ENCODE data around the gene FGFBP2.

FGFBP2 gene

GRCh38 chr4:15976456-15977447 lies 13.8 kb upstream of the FGFBP2 start:
- Histone ChIP-seq H3K27ac (replicated peaks) (no peak overlapping the region), H3K27me3 (ENCODE audit: insufficient read depth, poor library complexity, severe bottlenecking) (no peaks in the 10 kb centered on the region), H3K4me3 (replicated peaks; ENCODE audit: insufficient read depth, low read length) (no peak overlapping the region)
- TF ChIP-seq GABPA (IDR thresholded peaks at IDR 0.05; ENCODE audit: low read depth) (no peak), POLR2AphosphoS5 (IDR thresholded peaks at IDR 0.05; ENCODE audit: low read depth) (no peak), SPI1 (IDR thresholded peaks at IDR 0.05; ENCODE audit: borderline replicate concordance, low read depth) (no peak), REST (IDR thresholded peaks at IDR 0.05; ENCODE audit: insufficient replicate concordance, low read depth) (no peak), CTCF (IDR thresholded peaks at IDR 0.05; ENCODE audit: insufficient read depth, low read length) (no peak)
- DNase-seq (ENCODE audit: low read depth in 1 of 2, low spot score in 1 of 2) = no peak

DNA sequence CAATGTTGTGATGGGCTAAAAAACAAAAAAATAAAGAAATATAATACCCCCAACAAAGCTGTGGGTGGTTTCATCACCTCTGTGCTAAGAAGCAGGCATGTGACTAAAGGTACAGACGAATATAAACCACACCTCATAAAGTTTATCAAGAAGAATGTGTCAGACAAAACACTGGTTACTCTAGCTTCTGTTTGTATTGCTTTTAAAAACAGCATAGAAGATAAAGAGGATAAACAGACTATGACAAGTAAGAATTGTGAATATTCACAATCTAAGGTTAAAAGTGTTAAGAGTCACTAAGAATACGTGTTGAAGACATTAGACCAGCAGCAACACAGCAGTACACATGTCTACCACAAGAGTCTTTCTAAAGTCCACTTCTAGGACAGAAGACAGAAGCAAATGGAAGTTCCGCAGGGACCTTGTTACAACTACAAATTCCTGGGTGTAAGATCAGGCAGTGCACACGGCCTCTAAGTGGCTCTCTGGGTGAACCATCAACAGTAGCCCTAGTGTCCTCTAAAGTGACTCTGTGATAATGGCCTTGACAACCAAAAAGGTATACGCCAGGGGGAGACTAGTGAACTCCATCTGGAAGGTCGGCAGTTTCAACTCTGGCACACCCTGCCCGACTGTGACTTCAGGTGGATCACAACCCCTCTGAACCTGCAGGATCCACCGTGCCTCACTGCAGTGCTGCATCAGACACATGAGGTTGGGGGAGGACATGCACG lies 8.3 kb upstream of the FGFBP2 start:
- DNase-seq (ENCODE audit: low read depth in 1 of 2, low spot score in 1 of 2) = no peak
- no peaks in the 10 kb centered on the region for H3K27me3 ChIP-seq (ENCODE audit: insufficient read depth, poor library complexity, severe bottlenecking)
- H3K4me3 ChIP-seq (replicated peaks; ENCODE audit: insufficient read depth, low read length) = no peak overlapping the region
- no peak overlapping the region for H3K27ac ChIP-seq (replicated peaks)
- no peak for TF ChIP-seq SPI1 (IDR thresholded peaks at IDR 0.05; ENCODE audit: borderline replicate concordance, low read depth)
- TF ChIP-seq GABPA (IDR thresholded peaks at IDR 0.05; ENCODE audit: low read depth) = no peak
- TF ChIP-seq CTCF (IDR thresholded peaks at IDR 0.05; ENCODE audit: insufficient read depth, low read length) = no peak
- no peak for TF ChIP-seq POLR2AphosphoS5 (IDR thresholded peaks at IDR 0.05; ENCODE audit: low read depth)
- no peak for TF ChIP-seq REST (IDR thresholded peaks at IDR 0.05; ENCODE audit: insufficient replicate concordance, low read depth)

- TF ChIP-seq CTCF (IDR thresholded peaks at IDR 0.05; ENCODE audit: insufficient read depth, low read length) (no peak), REST (IDR thresholded peaks at IDR 0.05; ENCODE audit: insufficient replicate concordance, low read depth) (no peak), POLR2AphosphoS5 (IDR thresholded peaks at IDR 0.05; ENCODE audit: low read depth) (no peak), SPI1 (IDR thresholded peaks at IDR 0.05; ENCODE audit: borderline replicate concordance, low read depth) (no peak), GABPA (IDR thresholded peaks at IDR 0.05; ENCODE audit: low read depth) (no peak)
- DNase-seq (ENCODE audit: low read depth in 1 of 2, low spot score in 1 of 2) = no peak
- Histone ChIP-seq H3K4me3 (replicated peaks; ENCODE audit: insufficient read depth, low read length) (no peak overlapping the region), H3K27ac (replicated peaks) (no peak overlapping the region), H3K27me3 (ENCODE audit: insufficient read depth, poor library complexity, severe bottlenecking) (no peaks in the 10 kb centered on the region)
These were observed 5.8 kb upstream of the FGFBP2 start for GRCh38 chr4:15968551-15969300.

Measured in HL-60 (cell line).